ENCODE data around the gene GPC5. TPM values are rescaled to one million over a fixed set of nuclear protein-coding genes. Genes with fewer than 3 reads are reported as not detected.

Gene GPC5
- total and polyA plus RNA-seq, 2 donors (not counting 3 experiments of a cell fraction or from before 2014, with no cell fraction given) = 0.59 to 0.97 TPM

DNA sequence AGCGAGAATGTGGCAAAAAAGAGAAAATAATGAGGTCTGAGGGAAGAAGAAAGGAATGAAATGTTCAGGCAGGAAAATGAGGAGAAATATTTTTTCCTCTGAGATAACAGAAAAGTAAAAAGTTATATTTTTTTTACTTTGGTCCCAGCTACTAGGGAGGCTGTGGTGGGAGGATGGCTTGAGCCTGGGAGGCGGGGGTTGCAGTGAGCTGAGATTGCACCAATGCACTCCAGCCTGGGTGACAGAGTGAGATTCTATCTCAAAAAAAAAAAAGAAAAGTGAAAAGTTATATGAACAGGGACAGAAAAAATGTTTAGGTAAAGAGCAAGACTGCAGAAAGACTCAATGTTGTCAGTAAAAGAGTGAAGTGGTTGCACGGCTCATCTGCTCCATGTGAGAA is 1224.5 kb downstream of the GPC5 start:
- Histone ChIP-seq H3K27ac (ENCODE audit: insufficient read depth, low read depth, low read length) (no peak overlapping the region), H2AFZ (ENCODE audit: low read depth, low read length) (no peak overlapping the region), H3K9ac (replicated peaks; ENCODE audit: extremely low read depth, insufficient read depth, low read length) (no peak overlapping the region), H3K79me2 (ENCODE audit: control insufficient read depth, insufficient read depth, low read length) (no peaks in the 10 kb centered on the region), H3K4me1 (ENCODE audit: control insufficient read depth, extremely low read depth, insufficient read depth, low read length) (no peaks in the 10 kb centered on the region), H3K27me3 (ENCODE audit: control insufficient read depth in 2 of 2, insufficient read depth in 2 of 2, low read length in 2 of 2) (no peaks in the 10 kb centered on the region), H4K20me1 (replicated peaks; ENCODE audit: control insufficient read depth, extremely low read depth, insufficient read depth, low read length) (no peaks in the 10 kb centered on the region), H3K9me1 (replicated peaks; ENCODE audit: control insufficient read depth, extremely low read depth, insufficient read depth, low read length) (no peaks in the 10 kb centered on the region), H3K36me3 (ENCODE audit: control insufficient read depth in 2 of 2, extremely low read depth in 1 of 2, insufficient read depth in 2 of 2, low read length in 2 of 2) (no peaks in the 10 kb centered on the region), H3K9me3 (replicated peaks; ENCODE audit: control insufficient read depth, insufficient read depth, low read length) (peaks cover 3% of the 10 kb centered on the region), H3K4me2 (ENCODE audit: insufficient read depth, low read length) (no peak overlapping the region), H3K4me3 (replicated peaks in 1 of 3; ENCODE audit: insufficient read depth in 1 of 3, low read depth in 1 of 3, low read length in 3 of 3) (no peak overlapping the region)
- DNase-seq (ENCODE audit: low read depth, low spot score) (no peak), FAIRE-seq (no peak)
- no TSS peak for BruUV-seq (replicated peaks)
- ChIA-PET CTCF (no interaction called here), POLR2A (no interaction called here)
- dilution Hi-C loops (cut with MboI; ENCODE audit: extremely low pct_ligation_motif_present, low sequenced_read_pairs) = no loop called here
- intact Hi-C loops (cut with micrococcal nuclease) = no loop called here
- TF ChIP-seq GATA2 (IDR thresholded peaks at IDR 0.05; ENCODE audit: insufficient read depth, insufficient read length, low read depth, low read length) = no peak
- TF ChIP-seq POLR2AphosphoS5 (IDR thresholded peaks at IDR 0.05; ENCODE audit: insufficient read depth, low read depth, low read length) = no peak
- TF ChIP-seq, protein P1, sequence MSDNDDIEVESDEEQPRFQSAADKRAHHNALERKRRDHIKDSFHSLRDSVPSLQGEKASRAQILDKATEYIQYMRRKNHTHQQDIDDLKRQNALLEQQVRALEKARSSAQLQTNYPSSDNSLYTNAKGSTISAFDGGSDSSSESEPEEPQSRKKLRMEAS (IDR thresholded peaks at IDR 0.05; ENCODE audit: insufficient read depth, insufficient read length) = no peak
- TF ChIP-seq POLR2A (IDR thresholded peaks at IDR 0.05; ENCODE audit: low read depth, low read length) = no peak
- TF ChIP-seq EZH2 (IDR thresholded peaks at IDR 0.05; ENCODE audit: borderline replicate concordance, low read depth, low read length, severe bottlenecking) = no peak
- TF ChIP-seq JUN (IDR thresholded peaks at IDR 0.05; ENCODE audit: borderline replicate concordance, insufficient read depth, insufficient read length, low read depth) = no peak
- TF ChIP-seq FOS (IDR thresholded peaks at IDR 0.05; ENCODE audit: borderline replicate concordance, insufficient read depth, low read length) = no peak
- TF ChIP-seq, protein P2, sequence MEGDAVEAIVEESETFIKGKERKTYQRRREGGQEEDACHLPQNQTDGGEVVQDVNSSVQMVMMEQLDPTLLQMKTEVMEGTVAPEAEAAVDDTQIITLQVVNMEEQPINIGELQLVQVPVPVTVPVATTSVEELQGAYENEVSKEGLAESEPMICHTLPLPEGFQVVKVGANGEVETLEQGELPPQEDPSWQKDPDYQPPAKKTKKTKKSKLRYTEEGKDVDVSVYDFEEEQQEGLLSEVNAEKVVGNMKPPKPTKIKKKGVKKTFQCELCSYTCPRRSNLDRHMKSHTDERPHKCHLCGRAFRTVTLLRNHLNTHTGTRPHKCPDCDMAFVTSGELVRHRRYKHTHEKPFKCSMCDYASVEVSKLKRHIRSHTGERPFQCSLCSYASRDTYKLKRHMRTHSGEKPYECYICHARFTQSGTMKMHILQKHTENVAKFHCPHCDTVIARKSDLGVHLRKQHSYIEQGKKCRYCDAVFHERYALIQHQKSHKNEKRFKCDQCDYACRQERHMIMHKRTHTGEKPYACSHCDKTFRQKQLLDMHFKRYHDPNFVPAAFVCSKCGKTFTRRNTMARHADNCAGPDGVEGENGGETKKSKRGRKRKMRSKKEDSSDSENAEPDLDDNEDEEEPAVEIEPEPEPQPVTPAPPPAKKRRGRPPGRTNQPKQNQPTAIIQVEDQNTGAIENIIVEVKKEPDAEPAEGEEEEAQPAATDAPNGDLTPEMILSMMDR (IDR thresholded peaks at IDR 0.05; ENCODE audit: extremely low read depth in 1 of 2, insufficient read depth in 1 of 2, low read depth in 1 of 2, low read length in 2 of 2) = no peak
- TF ChIP-seq MYC (IDR thresholded peaks at IDR 0.05; ENCODE audit: low read depth, low read length) = no peak

Data from endothelial cell of umbilical vein (primary cell).